ENCODE results near the gene GRIK4. TPM values are rescaled to one million over a fixed set of nuclear protein-coding genes. Genes with fewer than 3 reads are reported as not detected.

Gene GRIK4
- total and polyA plus RNA-seq, 4 donors: 0.41 to 4.9 (median 1.7) TPM

- WGBS, 2 donors: 85 to 91% methylated on average over 6 of the region's 6 CpGs
- H3K27me3 ChIP-seq (ENCODE audit: control insufficient read depth in 3 of 3, insufficient read depth in 3 of 3, low read length in 2 of 3): no peaks in the 10 kb centered on the region
- TF ChIP-seq, protein P1, sequence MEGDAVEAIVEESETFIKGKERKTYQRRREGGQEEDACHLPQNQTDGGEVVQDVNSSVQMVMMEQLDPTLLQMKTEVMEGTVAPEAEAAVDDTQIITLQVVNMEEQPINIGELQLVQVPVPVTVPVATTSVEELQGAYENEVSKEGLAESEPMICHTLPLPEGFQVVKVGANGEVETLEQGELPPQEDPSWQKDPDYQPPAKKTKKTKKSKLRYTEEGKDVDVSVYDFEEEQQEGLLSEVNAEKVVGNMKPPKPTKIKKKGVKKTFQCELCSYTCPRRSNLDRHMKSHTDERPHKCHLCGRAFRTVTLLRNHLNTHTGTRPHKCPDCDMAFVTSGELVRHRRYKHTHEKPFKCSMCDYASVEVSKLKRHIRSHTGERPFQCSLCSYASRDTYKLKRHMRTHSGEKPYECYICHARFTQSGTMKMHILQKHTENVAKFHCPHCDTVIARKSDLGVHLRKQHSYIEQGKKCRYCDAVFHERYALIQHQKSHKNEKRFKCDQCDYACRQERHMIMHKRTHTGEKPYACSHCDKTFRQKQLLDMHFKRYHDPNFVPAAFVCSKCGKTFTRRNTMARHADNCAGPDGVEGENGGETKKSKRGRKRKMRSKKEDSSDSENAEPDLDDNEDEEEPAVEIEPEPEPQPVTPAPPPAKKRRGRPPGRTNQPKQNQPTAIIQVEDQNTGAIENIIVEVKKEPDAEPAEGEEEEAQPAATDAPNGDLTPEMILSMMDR (IDR thresholded peaks at IDR 0.05; ENCODE audit: control extremely low read depth, extremely low read depth): no peak
- ATAC-seq (ENCODE audit: insufficient read depth, low FRiP score): no peak
- no peaks in the 10 kb centered on the region for H3K36me3 ChIP-seq (ENCODE audit: control insufficient read depth in 4 of 4, insufficient read depth in 4 of 4, low read length in 4 of 4)
- H3K9me3 ChIP-seq (ENCODE audit: control insufficient read depth in 4 of 4, insufficient read depth in 3 of 4, low read length in 3 of 4): peaks cover 0 to 2% (median 0%) of the 10 kb centered on the region in 4 donors
- DNase-seq: no peak
- H3K27ac ChIP-seq (ENCODE audit: low read depth in 1 of 2, low read length in 1 of 2): no peak overlapping the region
- no peak overlapping the region for H3K9ac ChIP-seq (ENCODE audit: insufficient read depth in 1 of 2, low read length in 2 of 2)
- no peak overlapping the region for H3K4me3 ChIP-seq
- H3K4me1 ChIP-seq (ENCODE audit: control insufficient read depth in 5 of 5, insufficient read depth in 5 of 5, low read length in 5 of 5): no peaks in the 10 kb centered on the region
Measured at GRCh38 chr11:120698918-120699317, 187.4 kb downstream of the GRIK4 start.

DNA sequence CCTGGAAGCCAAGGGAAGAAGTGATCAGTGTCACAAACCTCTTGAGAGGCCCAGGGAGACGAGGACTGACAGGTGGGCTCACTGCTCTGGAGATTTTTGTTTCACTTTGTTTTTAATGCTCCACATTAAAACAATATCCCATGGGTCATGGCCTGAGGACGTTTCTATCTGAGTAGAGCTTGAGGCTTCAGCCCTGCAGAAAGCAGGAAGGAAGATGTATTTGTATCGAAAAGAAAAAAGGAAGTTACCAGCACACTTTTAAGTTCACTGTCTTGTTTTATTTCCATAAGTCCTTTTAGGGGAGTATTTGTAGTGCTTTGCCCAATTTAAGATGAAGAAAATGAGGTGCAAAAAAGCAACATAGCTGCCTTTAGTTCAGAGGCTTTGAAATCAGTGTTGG, 191.1 kb downstream of the GRIK4 start:
- TF ChIP-seq, protein P1 (IDR thresholded peaks at IDR 0.05; ENCODE audit: control extremely low read depth, extremely low read depth): no peak
- no peaks in the 10 kb centered on the region for H3K27me3 ChIP-seq (ENCODE audit: control insufficient read depth in 3 of 3, insufficient read depth in 3 of 3, low read length in 2 of 3)
- WGBS, 2 donors: 29 to 45% methylated on average over 3 of the region's 3 CpGs

GRCh38 chr11:120703358-120704152, 192.0 kb downstream of the GRIK4 start:
- TF ChIP-seq, protein P1 (IDR thresholded peaks at IDR 0.05; ENCODE audit: control extremely low read depth, extremely low read depth): no peak
- ATAC-seq (ENCODE audit: insufficient read depth, low FRiP score) (no peak), DNase-seq (no peak)
- WGBS, 2 donors: 89 to 92% methylated on average over 9 of the region's 9 CpGs
- no peak overlapping the region for H3K9ac ChIP-seq (ENCODE audit: insufficient read depth in 1 of 2, low read length in 2 of 2)
- peaks cover 0 to 11% (median 0%) of the 10 kb centered on the region in 4 donors for H3K36me3 ChIP-seq (ENCODE audit: control insufficient read depth in 4 of 4, insufficient read depth in 4 of 4, low read length in 4 of 4)
- H3K27ac ChIP-seq (ENCODE audit: low read depth in 1 of 2, low read length in 1 of 2): no peak overlapping the region
- no peaks in the 10 kb centered on the region for H3K27me3 ChIP-seq (ENCODE audit: control insufficient read depth in 3 of 3, insufficient read depth in 3 of 3, low read length in 2 of 3)
- H3K4me1 ChIP-seq (ENCODE audit: control insufficient read depth in 5 of 5, insufficient read depth in 5 of 5, low read length in 5 of 5): no peaks in the 10 kb centered on the region
- H3K4me3 ChIP-seq: no peak overlapping the region
- peaks cover 0 to 23% (median 5%) of the 10 kb centered on the region in 4 donors for H3K9me3 ChIP-seq (ENCODE audit: control insufficient read depth in 4 of 4, insufficient read depth in 3 of 4, low read length in 3 of 4)

More for the DNA sequence above, 191.1 kb downstream of the GRIK4 start:
- H3K9ac ChIP-seq (ENCODE audit: insufficient read depth in 1 of 2, low read length in 2 of 2): no peak overlapping the region
- peaks cover 0 to 16% (median 2%) of the 10 kb centered on the region in 4 donors for H3K9me3 ChIP-seq (ENCODE audit: control insufficient read depth in 4 of 4, insufficient read depth in 3 of 4, low read length in 3 of 4)
- DNase-seq (no peak), ATAC-seq (ENCODE audit: insufficient read depth, low FRiP score) (no peak)
- H3K4me1 ChIP-seq (ENCODE audit: control insufficient read depth in 5 of 5, insufficient read depth in 5 of 5, low read length in 5 of 5): no peaks in the 10 kb centered on the region
- H3K36me3 ChIP-seq (ENCODE audit: control insufficient read depth in 4 of 4, insufficient read depth in 4 of 4, low read length in 4 of 4): peaks cover 0 to 11% (median 0%) of the 10 kb centered on the region in 4 donors
- H3K27ac ChIP-seq (ENCODE audit: low read depth in 1 of 2, low read length in 1 of 2): no peak overlapping the region
- H3K4me3 ChIP-seq: no peak overlapping the region

Data from lung (tissue), 12 donors.